ENCODE measurements around the gene HARBI1.

Gene HARBI1

GRCh38 chr11:46603704-46604308, 13.2 kb downstream of the HARBI1 start:
- no peak for ATAC-seq
- TF ChIP-seq PPARA (CRISPR knock-in tag; IDR thresholded peaks at IDR 0.05; ENCODE audit: borderline replicate concordance) (no peak), TCF4 (CRISPR knock-in tag; IDR thresholded peaks at IDR 0.05; ENCODE audit: borderline replicate concordance) (no peak), ZFP30 (CRISPR knock-in tag; IDR thresholded peaks at IDR 0.05) (no peak), CREB5 (CRISPR knock-in tag; IDR thresholded peaks at IDR 0.05; ENCODE audit: low read depth) (no peak), ZNF565 (CRISPR knock-in tag; conservative IDR thresholded peaks at IDR 0.05; ENCODE audit: low read depth) (no peak), ZFP3 (CRISPR knock-in tag; IDR thresholded peaks at IDR 0.05) (no peak), CSRNP3 (CRISPR knock-in tag; IDR thresholded peaks at IDR 0.05) (no peak)

GRCh38 chr11:46601129-46601528, 15.9 kb downstream of the HARBI1 start:
- TF ChIP-seq ZFP30 (CRISPR knock-in tag; IDR thresholded peaks at IDR 0.05) (no peak), TSHZ2 (CRISPR knock-in tag; IDR thresholded peaks at IDR 0.05) (no peak), PATZ1 (CRISPR knock-in tag; IDR thresholded peaks at IDR 0.05; ENCODE audit: borderline replicate concordance) (no peak), TOX (CRISPR knock-in tag; IDR thresholded peaks at IDR 0.05; ENCODE audit: borderline replicate concordance) (no peak), GLIS3 (CRISPR knock-in tag; IDR thresholded peaks at IDR 0.05) (no peak), POU6F1 (CRISPR knock-in tag; IDR thresholded peaks at IDR 0.05; ENCODE audit: borderline replicate concordance, low read depth) (no peak), ARNTL (CRISPR knock-in tag; IDR thresholded peaks at IDR 0.05; ENCODE audit: borderline replicate concordance, low read depth) (no peak), PPARA (CRISPR knock-in tag; IDR thresholded peaks at IDR 0.05; ENCODE audit: borderline replicate concordance) (no peak), ZNF70 (CRISPR knock-in tag; IDR thresholded peaks at IDR 0.05) (no peak), ISL1 (CRISPR knock-in tag; IDR thresholded peaks at IDR 0.05) (no peak), ZNF565 (CRISPR knock-in tag; conservative IDR thresholded peaks at IDR 0.05; ENCODE audit: low read depth) (no peak), TCF4 (CRISPR knock-in tag; IDR thresholded peaks at IDR 0.05; ENCODE audit: borderline replicate concordance) (no peak), ZC3H10 (CRISPR knock-in tag; IDR thresholded peaks at IDR 0.05) (no peak), BACH2 (CRISPR knock-in tag; IDR thresholded peaks at IDR 0.05; ENCODE audit: borderline replicate concordance) (no peak), CSRNP3 (CRISPR knock-in tag; IDR thresholded peaks at IDR 0.05) (no peak), ESRRG (CRISPR knock-in tag; IDR thresholded peaks at IDR 0.05) (no peak), ZNF8 (CRISPR knock-in tag; IDR thresholded peaks at IDR 0.05) (no peak), RARB (CRISPR knock-in tag; IDR thresholded peaks at IDR 0.05) (no peak), CREB5 (CRISPR knock-in tag; IDR thresholded peaks at IDR 0.05; ENCODE audit: low read depth) (no peak), OSR1 (CRISPR knock-in tag; IDR thresholded peaks at IDR 0.05) (no peak)
- no peak for ATAC-seq

Data from SK-N-SH treated with all-trans-retinoic acid at 6 μM for 48 hours (cell line).